ENCODE results near the gene ZNF746. TPM values are rescaled to one million over a fixed set of nuclear protein-coding genes. Genes with fewer than 3 reads are reported as not detected.
A peak's percentile ranks its signal among the peaks of the same experiment; 100 is the strongest.

ZNF746 gene
- total and polyA plus RNA-seq, 11 donors, result 5.5 to 12.8 (median 7.5) TPM

GRCh38 chr7:149460493-149461277, 36.9 kb downstream of the ZNF746 start, which contains the start of gene ZNF777:
ZNF777 (minus strand) TSS chr7:149461062; CDS start chr7:149456022, 5,040 bp downstream.
- Histone ChIP-seq H3K27me3 (peaks cover 0 to 6% (median 0%) of the 10 kb centered on the region in 9 donors), H3K4me3 (peak within 1 kb of the TSS; percentile 51 to 95 (median 80)), H3K4me1 (peaks cover 7 to 28% (median 17%) of the 10 kb centered on the region in 12 donors), H3K27ac (peak within 1 kb of the TSS; percentile 50 to 89 (median 81)), H3K9me3 (no peaks in the 10 kb centered on the region), H3K36me3 (peaks cover 0 to 12% (median 4%) of the 10 kb centered on the region in 9 donors)
- ATAC-seq, result peak; percentile 98 to 100 (median 99)
- TF ChIP-seq POLR2A (IDR thresholded peaks at IDR 0.05), result peak in 1 of 2 donors; percentile 39
- peak; percentile 18 to 81 (median 50) for TF ChIP-seq CTCF (IDR thresholded peaks at IDR 0.05)
- DNase-seq, result peak; percentile 85 to 89 (median 87)
- intact Hi-C loops (cut with DNase I), result loop anchor here in 1 of 10 donors (10.0 kb wide), 1 partner anchor 144 kb away; no protein-coding TSS in a partner anchor
- WGBS, 4 donors, result 1% methylated on average over 17 to 64 of the region's 64 CpGs

GRCh38 chr7:149459540-149460452, 37.8 kb downstream of the ZNF746 start:
- DNase-seq (no peak), ATAC-seq (no peak)
- Histone ChIP-seq H3K36me3 (peaks cover 0 to 21% (median 13%) of the 10 kb centered on the region in 9 donors), H3K27me3 (peaks cover 0 to 6% (median 0%) of the 10 kb centered on the region in 9 donors), H3K4me1 (peaks cover 7 to 28% (median 17%) of the 10 kb centered on the region in 12 donors), H3K9me3 (no peaks in the 10 kb centered on the region), H3K27ac (peak overlapping the region in 2 of 12 donors; percentile 0 to 29), H3K4me3 (peak overlapping the region; percentile 42 to 95 (median 80))
- TF ChIP-seq CTCF (IDR thresholded peaks at IDR 0.05), result no peak
- TF ChIP-seq POLR2A (IDR thresholded peaks at IDR 0.05), result no peak
- WGBS, 4 donors, result 0 to 1% (median 1%) methylated on average over 15 to 145 of the region's 145 CpGs
- intact Hi-C loops (cut with DNase I), result loop anchor here in 3 of 10 donors (2.0 to 10.0 kb wide), 3 partner anchors 35 to 195 kb away; partner anchors contain the start of gene ZNF783 (in 1 of the 3)

GRCh38 chr7:149459201-149459539, 38.4 kb downstream of the ZNF746 start:
- DNase-seq (no peak), ATAC-seq (no peak)
- no peak overlapping the region for H3K27ac ChIP-seq
- H3K4me3 ChIP-seq, result peak overlapping the region; percentile 42 to 72 (median 61)
- H3K9me3 ChIP-seq, result no peaks in the 10 kb centered on the region
- no peak for TF ChIP-seq POLR2A (IDR thresholded peaks at IDR 0.05)
- no peak for TF ChIP-seq CTCF (IDR thresholded peaks at IDR 0.05)
- peaks cover 7 to 28% (median 17%) of the 10 kb centered on the region in 12 donors for H3K4me1 ChIP-seq
- intact Hi-C loops (cut with DNase I), result loop anchor here in 2 of 10 donors (2.0 to 10.0 kb wide), 2 partner anchors 34 to 194 kb away; partner anchors contain the start of gene ZNF783 (in 1 of the 2)
- peaks cover 0 to 6% (median 0%) of the 10 kb centered on the region in 9 donors for H3K27me3 ChIP-seq
- H3K36me3 ChIP-seq, result peaks cover 0 to 27% (median 20%) of the 10 kb centered on the region in 9 donors
- 18 to 40% (median 28%) methylated on average over 5 to 17 of the region's 17 CpGs for WGBS, 4 donors

All from heart left ventricle (tissue), 16 donors.